OCI-LY1 (cell line): ENCODE results near the gene RAVER1.

Experiments used
- H2AFZ ChIP-seq: fragments of 200-600 bp; sonication (generic), shearing (Covaris generic); 2 replicates; pipeline ENCODE4 v1.6.0; 2014; ENCODE audit warnings: antibody characterized with exemption, mild to moderate bottlenecking, low read length
- H3F3A ChIP-seq: fragments of 200-600 bp; sonication (generic), shearing (Covaris generic); 2 replicates; pipeline ENCODE4 v1.6.0; 2014; ENCODE audit warnings: mild to moderate bottlenecking, antibody characterized with exemption, low read length, moderate library complexity; ENCODE audit not compliant: insufficient read depth
- H3K27ac ChIP-seq: fragments of 200-600 bp; sonication (generic); 2 replicates; pipeline ENCODE4 v1.5.1; 2014; ENCODE audit warnings: low read length, mixed run types, mild to moderate bottlenecking, low read depth; ENCODE audit not compliant: poor library complexity, severe bottlenecking
- H3K27me3 ChIP-seq: fragments of 200-600 bp; sonication (generic); 2 replicates; pipeline ENCODE4 v1.6.0; 2014; ENCODE audit warnings: antibody characterized with exemption, mild to moderate bottlenecking, low read length, moderate library complexity; ENCODE audit not compliant: insufficient read depth
- H3K36me3 ChIP-seq: fragments of 200-600 bp; sonication (generic); 2 replicates; pipeline ENCODE4 v1.6.1; 2014; ENCODE audit warnings: mild to moderate bottlenecking, antibody characterized with exemption, low read length, moderate library complexity, mixed read lengths; ENCODE audit not compliant: insufficient read depth
- H3K4me1 ChIP-seq: fragments of 200-600 bp; sonication (generic); 2 replicates; pipeline ENCODE4 v1.5.1; 2014; ENCODE audit warnings: mild to moderate bottlenecking, low read length, moderate library complexity; ENCODE audit not compliant: insufficient read depth, severe bottlenecking
- H3K4me2 ChIP-seq: fragments of 200-600 bp; sonication (generic), shearing (Covaris generic); 2 replicates; pipeline ENCODE4 v1.6.1; 2014; ENCODE audit warnings: low read length
- H3K4me3 ChIP-seq: fragments of 200-600 bp; sonication (generic); 2 replicates; pipeline ENCODE4 v1.5.1; 2014; ENCODE audit warnings: low read length, low read depth, mild to moderate bottlenecking, mixed read lengths; ENCODE audit not compliant: poor library complexity, severe bottlenecking
- H3K79me2 ChIP-seq: fragments of 200-600 bp; shearing (Covaris generic); 2 replicates; pipeline ENCODE4 v1.6.1; 2016; ENCODE audit warnings: mixed run types, low read length, mixed read lengths; ENCODE audit not compliant: insufficient read depth
- H3K9ac ChIP-seq: fragments of 200-600 bp; sonication (generic), shearing (Covaris generic); 2 replicates; pipeline ENCODE4 v1.6.1; 2014; ENCODE audit warnings: mild to moderate bottlenecking, low read length, mixed read lengths
- H3K9me2 ChIP-seq: fragments of 200-600 bp; sonication (generic), shearing (Covaris generic); 2 replicates; pipeline ENCODE4 v1.6.1; 2014; ENCODE audit warnings: low read depth, mild to moderate bottlenecking, low read length, mixed read lengths
- H3K9me3 ChIP-seq: fragments of 200-600 bp; shearing (Covaris generic); 2 replicates; pipeline ENCODE4 v1.6.1; 2014; ENCODE audit warnings: low read length, mixed read lengths
- H4K20me1 ChIP-seq: fragments of 200-600 bp; sonication (generic), shearing (Covaris generic); 2 replicates; pipeline ENCODE4 v1.6.0; 2016; ENCODE audit warnings: mild to moderate bottlenecking, low read length; ENCODE audit not compliant: insufficient read depth
- EZH2 ChIP-seq: fragments of 200-600 bp; sonication (generic), shearing (Covaris generic); IDR thresholded peaks from 2 replicates; pipeline ENCODE4 v1.8.0; 2017; ENCODE audit warnings: borderline replicate concordance, mixed run types, mild to moderate bottlenecking, antibody characterized with exemption, low read length, moderate library complexity, mixed read lengths
- TF ChIP-seq, protein P1 (sequence below): fragments of 200-600 bp; sonication (generic), shearing (Covaris generic); IDR thresholded peaks from 2 replicates; pipeline ENCODE4 v1.5.1; 2017; ENCODE audit warnings: mild to moderate bottlenecking, antibody characterized with exemption, low read length, moderate library complexity, mixed read lengths

The RAVER1 gene

DNA sequence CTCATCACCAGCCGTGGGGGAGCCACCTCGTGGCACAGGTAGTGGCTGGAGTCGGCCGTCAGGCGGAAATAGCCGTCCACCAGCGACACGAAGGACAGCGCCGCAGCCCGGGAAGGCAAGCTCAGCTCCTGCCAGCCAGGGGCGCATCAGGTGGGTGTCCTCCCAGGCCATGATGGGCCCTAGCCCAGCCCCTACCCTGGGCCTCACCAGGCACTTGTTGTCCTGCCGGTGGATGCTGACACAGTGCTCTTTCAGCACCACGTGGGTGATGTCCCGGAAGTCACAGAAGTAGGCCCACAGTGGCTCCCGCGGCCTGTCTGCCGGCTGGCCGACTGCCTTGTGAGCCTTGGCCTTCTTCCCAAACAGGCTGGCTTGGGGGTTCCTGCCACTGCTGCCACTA, 31.3 kb upstream of the RAVER1 start:
- no peaks in the 10 kb centered on the region for H3K9me3 ChIP-seq
- no peak overlapping the region for H3K27ac ChIP-seq
- TF ChIP-seq, protein P1, sequence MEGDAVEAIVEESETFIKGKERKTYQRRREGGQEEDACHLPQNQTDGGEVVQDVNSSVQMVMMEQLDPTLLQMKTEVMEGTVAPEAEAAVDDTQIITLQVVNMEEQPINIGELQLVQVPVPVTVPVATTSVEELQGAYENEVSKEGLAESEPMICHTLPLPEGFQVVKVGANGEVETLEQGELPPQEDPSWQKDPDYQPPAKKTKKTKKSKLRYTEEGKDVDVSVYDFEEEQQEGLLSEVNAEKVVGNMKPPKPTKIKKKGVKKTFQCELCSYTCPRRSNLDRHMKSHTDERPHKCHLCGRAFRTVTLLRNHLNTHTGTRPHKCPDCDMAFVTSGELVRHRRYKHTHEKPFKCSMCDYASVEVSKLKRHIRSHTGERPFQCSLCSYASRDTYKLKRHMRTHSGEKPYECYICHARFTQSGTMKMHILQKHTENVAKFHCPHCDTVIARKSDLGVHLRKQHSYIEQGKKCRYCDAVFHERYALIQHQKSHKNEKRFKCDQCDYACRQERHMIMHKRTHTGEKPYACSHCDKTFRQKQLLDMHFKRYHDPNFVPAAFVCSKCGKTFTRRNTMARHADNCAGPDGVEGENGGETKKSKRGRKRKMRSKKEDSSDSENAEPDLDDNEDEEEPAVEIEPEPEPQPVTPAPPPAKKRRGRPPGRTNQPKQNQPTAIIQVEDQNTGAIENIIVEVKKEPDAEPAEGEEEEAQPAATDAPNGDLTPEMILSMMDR: no peak
- TF ChIP-seq EZH2: no peak
- H3K36me3 ChIP-seq: peaks cover 84% of the 10 kb centered on the region
- H3K9ac ChIP-seq: no peak overlapping the region
- H3K4me3 ChIP-seq: no peak overlapping the region
- H3K79me2 ChIP-seq: no peaks in the 10 kb centered on the region
- no peak overlapping the region for H2AFZ ChIP-seq
- H3K9me2 ChIP-seq: no peaks in the 10 kb centered on the region
- no peaks in the 10 kb centered on the region for H3F3A ChIP-seq
- H3K27me3 ChIP-seq: no peaks in the 10 kb centered on the region
- H4K20me1 ChIP-seq: no peaks in the 10 kb centered on the region
- H3K4me1 ChIP-seq: no peaks in the 10 kb centered on the region
- no peak overlapping the region for H3K4me2 ChIP-seq

DNA sequence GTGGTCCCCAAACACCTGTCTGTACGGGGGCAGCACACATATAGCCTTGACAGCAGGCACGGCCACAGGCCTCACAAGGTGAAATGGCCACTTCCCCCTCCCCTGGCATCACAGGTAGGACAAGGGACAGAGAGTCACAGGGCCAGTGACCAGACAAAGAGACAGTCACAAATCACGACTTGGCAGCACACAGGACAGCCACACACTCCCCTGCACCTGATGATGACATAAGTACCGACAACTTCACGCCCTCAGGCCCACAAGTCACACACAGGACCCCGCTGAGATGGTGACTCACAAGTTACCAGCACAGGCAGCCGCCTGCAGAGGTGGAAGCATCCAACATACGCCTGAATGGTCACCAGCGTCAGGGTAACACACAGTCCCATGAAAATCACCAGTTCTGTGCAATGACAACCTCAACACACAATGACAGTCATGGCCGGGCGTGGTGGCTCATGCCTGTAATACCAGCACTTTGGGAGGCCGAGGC, 30.5 kb upstream of the RAVER1 start:
- Histone ChIP-seq H2AFZ (no peak overlapping the region), H3F3A (no peaks in the 10 kb centered on the region), H3K36me3 (peaks cover 82% of the 10 kb centered on the region), H3K9me3 (no peaks in the 10 kb centered on the region), H3K27me3 (no peaks in the 10 kb centered on the region), H3K4me3 (no peak overlapping the region), H3K9ac (no peak overlapping the region), H3K4me1 (no peaks in the 10 kb centered on the region), H3K9me2 (no peaks in the 10 kb centered on the region), H4K20me1 (no peaks in the 10 kb centered on the region), H3K27ac (no peak overlapping the region), H3K4me2 (no peak overlapping the region), H3K79me2 (no peaks in the 10 kb centered on the region)
- TF ChIP-seq EZH2: no peak
- TF ChIP-seq, protein P1: no peak

DNA sequence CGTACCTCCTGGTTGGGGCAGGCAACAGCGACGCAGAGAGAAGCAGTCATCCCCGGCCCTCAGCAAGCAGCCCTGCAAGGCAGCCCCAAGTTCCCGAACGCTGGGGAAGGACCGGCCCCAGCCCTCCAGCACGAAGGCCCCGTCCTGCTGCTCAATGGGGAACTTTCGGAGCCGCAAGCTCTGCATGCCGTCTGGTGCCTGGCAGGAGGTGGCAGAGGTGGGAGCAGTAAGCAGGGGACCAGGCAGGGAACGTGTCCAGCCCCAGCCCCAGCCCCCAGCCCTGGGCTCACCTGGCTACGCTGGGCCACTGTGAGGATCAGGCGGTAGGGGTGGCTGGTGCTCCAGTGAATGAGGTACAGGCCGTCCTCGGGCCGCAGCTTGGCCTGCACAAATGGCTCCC, 28.9 kb upstream of the RAVER1 start:
- H3K9me3 ChIP-seq: no peaks in the 10 kb centered on the region

More for the DNA sequence above, 28.9 kb upstream of the RAVER1 start:
- no peaks in the 10 kb centered on the region for H3K9me2 ChIP-seq
- no peaks in the 10 kb centered on the region for H3K79me2 ChIP-seq
- H3K4me1 ChIP-seq: no peaks in the 10 kb centered on the region
- H2AFZ ChIP-seq: no peak overlapping the region
- peaks cover 79% of the 10 kb centered on the region for H3K36me3 ChIP-seq
- no peak overlapping the region for H3K27ac ChIP-seq
- no peak overlapping the region for H3K4me3 ChIP-seq
- H4K20me1 ChIP-seq: no peaks in the 10 kb centered on the region
- no peak overlapping the region for H3K9ac ChIP-seq
- H3K4me2 ChIP-seq: no peak overlapping the region
- H3F3A ChIP-seq: no peaks in the 10 kb centered on the region
- H3K27me3 ChIP-seq: no peaks in the 10 kb centered on the region
- TF ChIP-seq, protein P1: no peak
- no peak for TF ChIP-seq EZH2
